CD4-positive, CD25-positive, alpha-beta regulatory T cell (primary cell): ENCODE results near the gene CHN2. TPM values are rescaled to one million over a fixed set of nuclear protein-coding genes. Genes with fewer than 3 reads are reported as not detected.

ENCODE experiments used
- ATAC-seq, 2 donors: fragments of 150-1000 bp; cut with Tn5 transposase; one replicate each; pipeline ENCODE4 v1.10.0; 2021; ENCODE audit warnings: low read depth in 2 of 2, moderate number of reproducible peaks in 2 of 2, moderate library complexity in 1 of 2
- DNase-seq, 3 donors: peaks; one replicate each; pipeline versions ENCODE4 v3.0.0 to v3.0.0-alpha.2; 2012 to 2022; ENCODE audit warnings: mixed read lengths in 1 of 3
- H3K27ac ChIP-seq: one replicate; pipeline ENCODE4 v1.7.0; 2013; ENCODE audit warnings: mild to moderate bottlenecking, low read length; ENCODE audit not compliant: insufficient read depth, poor library complexity, severe bottlenecking
- H3K27me3 ChIP-seq: one replicate; pipeline ENCODE4 v1.7.0; 2013; ENCODE audit warnings: low read length; ENCODE audit not compliant: control insufficient read depth, insufficient read depth
- H3K36me3 ChIP-seq: one replicate; pipeline ENCODE4 v1.7.0; 2013; ENCODE audit warnings: mild to moderate bottlenecking, low read length, moderate library complexity; ENCODE audit not compliant: control insufficient read depth, insufficient read depth
- H3K4me1 ChIP-seq: 2 replicates; pipeline ENCODE4 v1.7.0; 2013; ENCODE audit warnings: mild to moderate bottlenecking, low read length; ENCODE audit not compliant: insufficient read depth, control insufficient read depth, poor library complexity, severe bottlenecking
- H3K4me3 ChIP-seq: one replicate; pipeline ENCODE4 v1.7.0; 2013; ENCODE audit warnings: low read depth, mild to moderate bottlenecking, low read length, moderate library complexity
- H3K9me3 ChIP-seq, 2 experiments: 1 replicate in 1 of 2; 2 replicates in 1 of 2; pipeline ENCODE4 v1.7.0; 2013; ENCODE audit warnings: low read length in 2 of 2, mild to moderate bottlenecking in 1 of 2, moderate library complexity in 1 of 2; ENCODE audit not compliant: control insufficient read depth in 2 of 2
- H3K27ac Mint-ChIP-seq, 3 donors: one replicate each; pipeline ENCODE4 v1.8.0; 2020 to 2022; ENCODE audit warnings: mild to moderate bottlenecking in 3 of 3, mixed read lengths in 3 of 3, moderate library complexity in 2 of 3
- H3K27me3 Mint-ChIP-seq: one replicate; pipeline ENCODE4 v1.8.0; 2022; ENCODE audit warnings: mild to moderate bottlenecking, mixed read lengths
- H3K36me3 Mint-ChIP-seq: one replicate; pipeline ENCODE4 v1.8.0; 2020; ENCODE audit warnings: mixed read lengths
- H3K4me1 Mint-ChIP-seq, 4 donors: one replicate each; pipeline ENCODE4 v1.8.0; 2020 to 2022; ENCODE audit warnings: mixed read lengths in 4 of 4, mild to moderate bottlenecking in 1 of 4
- H3K4me3 Mint-ChIP-seq, 4 donors: one replicate each; pipeline ENCODE4 v1.8.0; 2020 to 2022; ENCODE audit warnings: mild to moderate bottlenecking in 4 of 4, mixed read lengths in 4 of 4, moderate library complexity in 3 of 4
- H3K9me3 Mint-ChIP-seq, 7 donors: one replicate each; pipeline ENCODE4 v1.8.0; 2020 to 2022; ENCODE audit warnings: mixed read lengths in 7 of 7, mild to moderate bottlenecking in 3 of 7, moderate library complexity in 2 of 7
- polyA plus RNA-seq, 4 donors: library from polyadenylated mRNA; unstranded; fragments of 300-500 nt; fragmentation: Illumina TruSeq; gene quantifications; one replicate each; pipeline ENCODE4 v1.2.3, GENCODE V29; 2021
- total RNA-seq: library from RNA; stranded (reverse); gene quantifications from one replicate; pipeline ENCODE4 v1.2.3, GENCODE V29; 2022

Gene CHN2
- total and polyA plus RNA-seq, 5 donors from 2014 or later = 0.55 to 1.7 TPM; not detected in 3

- no peaks in the 10 kb centered on the region for H3K9me3 Mint-ChIP-seq
- Histone ChIP-seq H3K4me1 (no peaks in the 10 kb centered on the region), H3K36me3 (no peaks in the 10 kb centered on the region), H3K27ac (no peak overlapping the region), H3K4me3 (no peak overlapping the region), H3K27me3 (no peaks in the 10 kb centered on the region), H3K9me3 (no peaks in the 10 kb centered on the region)
- no peaks in the 10 kb centered on the region for H3K4me1 Mint-ChIP-seq
- H3K27me3 Mint-ChIP-seq = no peaks in the 10 kb centered on the region
- H3K27ac Mint-ChIP-seq = no peak overlapping the region
- H3K4me3 Mint-ChIP-seq = no peak overlapping the region
- no peaks in the 10 kb centered on the region for H3K36me3 Mint-ChIP-seq
- DNase-seq (no peak), ATAC-seq (no peak)
Observed at GRCh38 chr7:29482056-29482455, 287.5 kb downstream of the CHN2 start.

- Mint-ChIP-seq H3K27ac (peak overlapping the region in 1 of 3 donors; percentile 36), H3K27me3 (no peaks in the 10 kb centered on the region), H3K9me3 (no peaks in the 10 kb centered on the region), H3K4me3 (no peak overlapping the region), H3K4me1 (no peaks in the 10 kb centered on the region), H3K36me3 (no peaks in the 10 kb centered on the region)
- no peaks in the 10 kb centered on the region for H3K4me1 ChIP-seq
- H3K36me3 ChIP-seq = no peaks in the 10 kb centered on the region
- no peak overlapping the region for H3K27ac ChIP-seq
- H3K9me3 ChIP-seq = no peaks in the 10 kb centered on the region
- DNase-seq = no peak
- no peaks in the 10 kb centered on the region for H3K27me3 ChIP-seq
- ATAC-seq = no peak
- H3K4me3 ChIP-seq = no peak overlapping the region
Observed at GRCh38 chr7:29483219-29484104, 288.9 kb downstream of the CHN2 start.

GRCh38 chr7:29484280-29484679, 289.7 kb downstream of the CHN2 start:
- Histone ChIP-seq H3K36me3 (no peaks in the 10 kb centered on the region), H3K9me3 (no peaks in the 10 kb centered on the region), H3K27me3 (no peaks in the 10 kb centered on the region), H3K27ac (no peak overlapping the region), H3K4me3 (no peak overlapping the region), H3K4me1 (no peaks in the 10 kb centered on the region)
- H3K9me3 Mint-ChIP-seq = no peaks in the 10 kb centered on the region
- no peaks in the 10 kb centered on the region for H3K27me3 Mint-ChIP-seq
- no peak overlapping the region for H3K27ac Mint-ChIP-seq
- no peak for DNase-seq
- no peaks in the 10 kb centered on the region for H3K36me3 Mint-ChIP-seq
- H3K4me3 Mint-ChIP-seq = no peak overlapping the region
- ATAC-seq = no peak
- H3K4me1 Mint-ChIP-seq = no peaks in the 10 kb centered on the region

DNA sequence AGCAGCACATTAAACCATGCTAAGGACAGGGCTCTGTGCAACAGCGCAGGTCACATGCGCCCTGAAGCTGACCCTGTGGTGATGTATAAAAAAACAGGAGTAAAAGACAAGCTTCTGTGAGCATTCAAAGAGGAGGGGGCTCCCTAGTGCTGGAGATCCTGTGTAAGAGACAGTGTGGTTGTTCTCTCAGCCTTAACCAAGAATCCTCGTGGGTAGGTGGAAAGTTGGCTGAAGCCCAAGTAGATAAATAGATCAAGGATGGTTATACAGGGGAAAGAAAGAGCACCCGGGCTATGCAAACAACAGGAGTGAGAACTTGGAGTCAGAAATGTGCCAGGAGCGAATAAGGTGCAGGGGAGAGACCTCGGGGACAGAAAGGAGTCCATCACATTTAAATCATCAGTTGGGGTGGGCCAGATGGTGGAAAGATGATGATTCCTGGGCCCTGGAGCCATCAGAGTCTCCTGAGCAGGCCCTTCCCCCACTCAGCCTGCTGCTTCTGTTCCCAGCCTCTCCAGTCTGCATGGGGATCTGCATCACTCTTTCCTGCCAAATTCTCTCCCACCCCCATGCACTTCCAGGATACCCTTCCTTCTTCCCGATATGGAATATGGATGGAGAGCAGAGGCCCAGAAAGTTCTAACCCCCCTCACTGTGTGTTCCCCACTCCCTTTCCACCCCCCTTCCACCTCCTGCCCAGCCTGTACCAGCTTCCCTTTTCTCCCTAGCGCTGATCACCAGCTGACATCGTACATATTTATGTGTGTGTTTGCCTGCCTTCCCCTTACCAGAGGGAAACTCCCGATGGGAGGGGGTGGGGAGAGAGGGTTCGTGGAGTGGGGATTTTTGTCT, 291.0 kb downstream of the CHN2 start:
- DNase-seq (no peak), ATAC-seq (no peak)
- H3K36me3 ChIP-seq = no peaks in the 10 kb centered on the region
- H3K4me1 ChIP-seq = no peaks in the 10 kb centered on the region
- Mint-ChIP-seq H3K4me1 (no peaks in the 10 kb centered on the region), H3K4me3 (no peak overlapping the region), H3K27ac (no peak overlapping the region), H3K9me3 (no peaks in the 10 kb centered on the region), H3K27me3 (no peaks in the 10 kb centered on the region), H3K36me3 (no peaks in the 10 kb centered on the region)
- H3K27ac ChIP-seq = no peak overlapping the region
- H3K4me3 ChIP-seq = no peak overlapping the region
- H3K9me3 ChIP-seq = no peaks in the 10 kb centered on the region
- no peaks in the 10 kb centered on the region for H3K27me3 ChIP-seq

- no peaks in the 10 kb centered on the region for H3K9me3 ChIP-seq
- H3K27ac ChIP-seq = no peak overlapping the region
- H3K27me3 ChIP-seq = no peaks in the 10 kb centered on the region
- H3K36me3 ChIP-seq = no peaks in the 10 kb centered on the region
- DNase-seq = no peak
- no peak overlapping the region for H3K4me3 ChIP-seq
- Mint-ChIP-seq H3K4me1 (no peaks in the 10 kb centered on the region), H3K9me3 (no peaks in the 10 kb centered on the region), H3K36me3 (no peaks in the 10 kb centered on the region), H3K4me3 (no peak overlapping the region), H3K27me3 (no peaks in the 10 kb centered on the region), H3K27ac (no peak overlapping the region)
- ATAC-seq = no peak
- no peaks in the 10 kb centered on the region for H3K4me1 ChIP-seq
Observed at GRCh38 chr7:29486191-29486700, 291.7 kb downstream of the CHN2 start.

DNA sequence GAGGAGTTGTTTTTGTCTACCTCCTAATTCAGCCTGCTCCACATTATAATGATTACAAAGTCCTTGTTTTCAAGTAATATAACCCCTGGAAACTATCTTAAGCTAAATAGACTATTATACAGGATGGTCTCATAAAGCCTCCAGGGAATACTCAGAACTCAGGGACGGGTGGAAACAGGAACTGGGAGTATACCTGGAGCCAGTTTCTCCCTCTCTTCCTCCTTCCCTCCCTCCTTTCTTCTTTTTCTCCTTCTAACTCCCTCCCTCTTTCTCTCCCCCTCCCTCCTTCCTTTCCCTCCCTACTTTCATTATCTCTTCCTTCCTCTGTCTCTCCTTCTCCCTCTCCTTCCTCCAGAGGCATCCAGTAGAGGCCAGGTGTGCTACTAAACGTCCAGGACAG, 292.8 kb downstream of the CHN2 start:
- ATAC-seq = no peak

DNA sequence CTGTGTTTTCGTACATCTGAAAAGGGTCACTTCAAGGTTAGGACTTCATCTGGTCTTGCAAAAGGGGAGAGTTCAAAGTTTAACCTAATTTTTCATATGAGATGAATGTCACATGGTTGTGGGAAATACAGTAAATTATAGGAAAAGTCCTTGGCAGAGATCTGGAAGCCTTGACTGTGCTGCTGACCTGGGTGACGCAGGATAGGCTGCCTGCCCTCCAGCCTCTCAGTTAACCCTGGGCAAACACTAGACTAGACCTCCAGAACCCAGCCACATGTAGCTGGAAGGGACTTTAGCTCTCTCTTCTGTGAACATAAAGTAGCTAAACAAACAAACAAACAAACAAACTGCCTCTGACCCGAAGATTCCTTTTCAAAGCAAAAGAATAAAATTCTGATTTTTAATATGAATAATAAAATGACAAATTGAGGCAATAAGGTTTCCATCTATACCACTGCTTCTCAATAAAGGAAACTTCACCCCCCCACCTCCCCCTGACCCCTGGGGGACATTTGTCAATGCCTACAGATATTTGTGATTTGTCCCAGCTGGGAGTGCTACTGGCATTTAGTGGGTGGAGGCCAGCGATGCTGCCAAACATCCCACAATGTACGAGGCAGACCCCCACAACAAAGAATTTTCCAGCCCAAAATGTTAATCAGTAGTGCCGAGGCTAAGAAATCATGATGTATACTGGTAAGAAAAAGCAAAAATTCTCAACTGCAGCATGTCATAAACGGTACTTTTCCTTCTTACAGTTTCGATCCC, 293.8 kb downstream of the CHN2 start:
- Mint-ChIP-seq H3K9me3 (no peaks in the 10 kb centered on the region), H3K4me1 (no peaks in the 10 kb centered on the region), H3K4me3 (no peak overlapping the region), H3K27me3 (no peaks in the 10 kb centered on the region), H3K36me3 (no peaks in the 10 kb centered on the region), H3K27ac (no peak overlapping the region)
- DNase-seq = no peak
- no peaks in the 10 kb centered on the region for H3K36me3 ChIP-seq
- no peaks in the 10 kb centered on the region for H3K9me3 ChIP-seq
- no peaks in the 10 kb centered on the region for H3K27me3 ChIP-seq
- H3K4me1 ChIP-seq = no peaks in the 10 kb centered on the region
- H3K4me3 ChIP-seq = no peak overlapping the region
- no peak overlapping the region for H3K27ac ChIP-seq
- ATAC-seq = no peak

More for the DNA sequence above, 292.8 kb downstream of the CHN2 start:
- Histone ChIP-seq H3K36me3 (no peaks in the 10 kb centered on the region), H3K9me3 (no peaks in the 10 kb centered on the region), H3K4me3 (no peak overlapping the region), H3K27ac (no peak overlapping the region), H3K27me3 (no peaks in the 10 kb centered on the region), H3K4me1 (no peaks in the 10 kb centered on the region)
- no peak overlapping the region for H3K4me3 Mint-ChIP-seq
- no peaks in the 10 kb centered on the region for H3K9me3 Mint-ChIP-seq
- no peaks in the 10 kb centered on the region for H3K4me1 Mint-ChIP-seq
- DNase-seq = no peak
- no peak overlapping the region for H3K27ac Mint-ChIP-seq
- H3K36me3 Mint-ChIP-seq = no peaks in the 10 kb centered on the region
- no peaks in the 10 kb centered on the region for H3K27me3 Mint-ChIP-seq
